ENCODE results near the gene FNIP2.
"Not testable (repeated sequence)": the region's sequence is repeated elsewhere in the genome, so short reads cannot be mapped to it uniquely, and the experiment has no call there.

Gene FNIP2

GRCh38 chr4:158894826-158895225 is 126.0 kb downstream of the FNIP2 start:
- no peaks in the 10 kb centered on the region for H3K4me1 ChIP-seq (ENCODE audit: insufficient read depth, low read length)
- no peak overlapping the region for H2AFZ ChIP-seq (ENCODE audit: low read depth, low read length)
- no peaks in the 10 kb centered on the region for H3K36me3 ChIP-seq (ENCODE audit: insufficient read depth, low read length)
- H4K20me1 ChIP-seq (ENCODE audit: insufficient read depth, low read length) = no peaks in the 10 kb centered on the region
- no peak overlapping the region for H3K4me3 ChIP-seq (ENCODE audit: low read depth in 1 of 2, low read length in 2 of 2)
- no peaks in the 10 kb centered on the region for H3K27me3 ChIP-seq (ENCODE audit: insufficient read depth, low read length, poor library complexity)
- no peak overlapping the region for H3K4me2 ChIP-seq (ENCODE audit: insufficient read depth, low read length)
- TF ChIP-seq CTCF (IDR thresholded peaks at IDR 0.05; ENCODE audit: borderline replicate concordance, extremely low read depth, low read length, poor library complexity, severe bottlenecking) (no peak), EZH2 (IDR thresholded peaks at IDR 0.05; ENCODE audit: borderline replicate concordance, low read depth, low read length, severe bottlenecking) (no peak)
- no peak overlapping the region for H3K9ac ChIP-seq (ENCODE audit: low read depth, low read length)
- DNase-seq (no peak), ATAC-seq (ENCODE audit: insufficient read depth, low read depth) (no peak)
- H3K27ac ChIP-seq (ENCODE audit: low read length) = no peak overlapping the region
- H3K79me2 ChIP-seq (ENCODE audit: insufficient read depth, low read length) = no peaks in the 10 kb centered on the region
- no peaks in the 10 kb centered on the region for H3K9me3 ChIP-seq (ENCODE audit: insufficient read depth, low read length, severe bottlenecking)

- no peak overlapping the region for H2AFZ ChIP-seq (ENCODE audit: low read depth, low read length)
- TF ChIP-seq EZH2 (IDR thresholded peaks at IDR 0.05; ENCODE audit: borderline replicate concordance, low read depth, low read length, severe bottlenecking) (no peak), CTCF (IDR thresholded peaks at IDR 0.05; ENCODE audit: borderline replicate concordance, extremely low read depth, low read length, poor library complexity, severe bottlenecking) (peak; percentile 6)
- H3K4me3 ChIP-seq (ENCODE audit: low read depth in 1 of 2, low read length in 2 of 2) = no peak overlapping the region
- H3K9me3 ChIP-seq (ENCODE audit: insufficient read depth, low read length, severe bottlenecking) = no peaks in the 10 kb centered on the region
- ATAC-seq (ENCODE audit: insufficient read depth, low read depth) = peak; percentile 47; the same call in 1 of the 3 replicates
- H3K36me3 ChIP-seq (ENCODE audit: insufficient read depth, low read length) = no peaks in the 10 kb centered on the region
- H3K27me3 ChIP-seq (ENCODE audit: insufficient read depth, low read length, poor library complexity) = no peaks in the 10 kb centered on the region
- H3K27ac ChIP-seq (ENCODE audit: low read length) = no peak overlapping the region
- H3K9ac ChIP-seq (ENCODE audit: low read depth, low read length) = no peak overlapping the region
- no peak overlapping the region for H3K4me2 ChIP-seq (ENCODE audit: insufficient read depth, low read length)
- no peaks in the 10 kb centered on the region for H3K79me2 ChIP-seq (ENCODE audit: insufficient read depth, low read length)
- DNase-seq = no peak
- H4K20me1 ChIP-seq (ENCODE audit: insufficient read depth, low read length) = no peaks in the 10 kb centered on the region
- H3K4me1 ChIP-seq (ENCODE audit: insufficient read depth, low read length) = no peaks in the 10 kb centered on the region
Observed at GRCh38 chr4:158895797-158896576, 127.2 kb downstream of the FNIP2 start.

- H3K27me3 ChIP-seq (ENCODE audit: insufficient read depth, low read length, poor library complexity); H4K20me1 ChIP-seq (ENCODE audit: insufficient read depth, low read length); H3K4me2 ChIP-seq (ENCODE audit: insufficient read depth, low read length); H3K9ac ChIP-seq (ENCODE audit: low read depth, low read length); H3K36me3 ChIP-seq (ENCODE audit: insufficient read depth, low read length); H3K4me3 ChIP-seq (ENCODE audit: low read depth in 1 of 2, low read length in 2 of 2); H3K27ac ChIP-seq (ENCODE audit: low read length); H3K4me1 ChIP-seq (ENCODE audit: insufficient read depth, low read length); ATAC-seq (ENCODE audit: insufficient read depth, low read depth); H2AFZ ChIP-seq (ENCODE audit: low read depth, low read length); H3K79me2 ChIP-seq (ENCODE audit: insufficient read depth, low read length); DNase-seq; H3K9me3 ChIP-seq (ENCODE audit: insufficient read depth, low read length, severe bottlenecking): not testable (repeated sequence)
Observed at GRCh38 chr4:158896577-158897238, 127.9 kb downstream of the FNIP2 start.

- not testable (repeated sequence) for H3K4me3 ChIP-seq (ENCODE audit: low read depth in 1 of 2, low read length in 2 of 2); H3K9me3 ChIP-seq (ENCODE audit: insufficient read depth, low read length, severe bottlenecking); H3K79me2 ChIP-seq (ENCODE audit: insufficient read depth, low read length); H3K4me1 ChIP-seq (ENCODE audit: insufficient read depth, low read length); H3K4me2 ChIP-seq (ENCODE audit: insufficient read depth, low read length); DNase-seq; H4K20me1 ChIP-seq (ENCODE audit: insufficient read depth, low read length); H3K27ac ChIP-seq (ENCODE audit: low read length); ATAC-seq (ENCODE audit: insufficient read depth, low read depth); H3K27me3 ChIP-seq (ENCODE audit: insufficient read depth, low read length, poor library complexity); H3K36me3 ChIP-seq (ENCODE audit: insufficient read depth, low read length); H2AFZ ChIP-seq (ENCODE audit: low read depth, low read length); H3K9ac ChIP-seq (ENCODE audit: low read depth, low read length)
Observed at GRCh38 chr4:158900408-158900807, 131.6 kb downstream of the FNIP2 start.

- H3K79me2 ChIP-seq (ENCODE audit: insufficient read depth, low read length); H3K4me3 ChIP-seq (ENCODE audit: low read depth in 1 of 2, low read length in 2 of 2); H3K9me3 ChIP-seq (ENCODE audit: insufficient read depth, low read length, severe bottlenecking); H3K36me3 ChIP-seq (ENCODE audit: insufficient read depth, low read length); H3K27ac ChIP-seq (ENCODE audit: low read length); H4K20me1 ChIP-seq (ENCODE audit: insufficient read depth, low read length); H3K27me3 ChIP-seq (ENCODE audit: insufficient read depth, low read length, poor library complexity); H2AFZ ChIP-seq (ENCODE audit: low read depth, low read length); H3K9ac ChIP-seq (ENCODE audit: low read depth, low read length); H3K4me2 ChIP-seq (ENCODE audit: insufficient read depth, low read length); H3K4me1 ChIP-seq (ENCODE audit: insufficient read depth, low read length): not testable (repeated sequence)
- ATAC-seq (ENCODE audit: insufficient read depth, low read depth) (peak; percentile 72), DNase-seq (peak; percentile 48)
Observed at GRCh38 chr4:158902280-158903078, 133.7 kb downstream of the FNIP2 start.
